GM21825 (cell line): ENCODE results near the gene CATSPER2.
"Not testable (repeated sequence)": the region's sequence is repeated elsewhere in the genome, so short reads cannot be mapped to it uniquely, and the experiment has no call there.

Source experiments
- ATAC-seq: cut with Tn5 transposase; IDR thresholded peaks from one replicate; pipeline ENCODE4 v1.9.1; 2021; ENCODE audit warnings: mild to moderate bottlenecking, moderate library complexity; ENCODE audit not compliant: unreplicated experiment

Gene CATSPER2

DNA sequence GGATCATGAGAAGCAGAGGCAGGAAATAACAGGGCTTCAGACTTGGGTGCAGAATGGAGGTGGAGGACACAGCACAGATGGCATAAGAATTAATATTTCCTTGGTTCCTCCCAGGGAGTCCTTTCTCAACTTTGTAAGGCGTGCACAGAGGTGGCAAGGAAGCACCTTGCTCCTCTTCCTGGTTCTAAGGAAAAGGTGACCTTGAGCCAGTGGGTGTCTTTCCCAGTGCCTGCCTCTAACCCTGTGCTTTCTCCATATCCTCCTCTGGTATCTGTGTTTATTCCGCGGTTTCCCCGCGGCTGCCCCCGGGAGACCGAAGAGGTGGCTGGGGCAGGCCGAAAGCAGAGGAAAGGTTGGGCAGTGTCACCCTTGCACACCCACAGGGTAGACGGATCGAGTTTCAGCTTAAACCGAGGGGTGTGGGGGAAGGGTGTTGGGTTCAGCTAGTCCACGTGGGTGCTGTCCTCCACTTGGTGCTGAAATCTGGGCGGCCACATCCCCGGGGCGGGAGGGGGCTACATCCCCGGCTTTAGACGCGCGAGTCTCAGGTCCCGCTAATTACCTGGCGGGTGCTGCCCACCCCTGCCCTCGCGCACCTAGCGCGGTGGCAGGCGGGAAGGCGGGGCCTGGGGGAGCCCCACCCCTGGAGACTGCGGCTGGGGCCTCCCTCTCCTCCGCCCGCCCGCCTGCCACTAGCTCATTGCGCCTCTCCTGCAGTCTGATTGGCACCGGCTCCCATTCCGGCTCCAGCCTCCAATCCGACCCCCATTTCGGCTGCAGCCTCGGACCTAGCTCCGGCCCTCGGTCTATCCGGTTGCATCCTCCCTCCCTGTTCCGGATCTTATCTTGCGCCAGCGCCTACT is 55.1 kb downstream of the CATSPER2 start, which contains the start of gene CKMT1B:
Gene CKMT1B, plus strand, starts transcription at position 700 of the 863 bp plus-strand sequence. CDS start 192 bp downstream, outside the sequence.
- not testable (repeated sequence) for ATAC-seq

DNA sequence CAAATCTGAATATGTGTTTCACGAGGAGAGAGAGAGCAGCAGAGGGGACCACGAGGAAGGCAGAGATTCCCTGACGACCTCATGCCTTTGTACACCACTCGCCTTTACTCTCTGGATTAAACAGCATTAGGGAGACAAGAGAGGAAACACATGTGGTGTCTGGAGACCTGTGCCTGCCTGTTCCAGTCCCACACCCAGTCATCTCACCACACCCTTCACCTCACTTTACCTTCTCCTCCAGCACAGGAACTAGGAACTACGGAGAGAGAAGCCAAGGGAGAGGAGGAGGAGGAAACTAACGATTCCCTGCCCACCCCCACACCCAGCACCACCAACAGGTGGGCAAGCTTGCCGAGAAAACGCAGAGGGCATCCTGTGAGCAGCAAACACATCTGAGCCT is 55.8 kb downstream of the CATSPER2 start:
- ATAC-seq, result not testable (repeated sequence)

DNA sequence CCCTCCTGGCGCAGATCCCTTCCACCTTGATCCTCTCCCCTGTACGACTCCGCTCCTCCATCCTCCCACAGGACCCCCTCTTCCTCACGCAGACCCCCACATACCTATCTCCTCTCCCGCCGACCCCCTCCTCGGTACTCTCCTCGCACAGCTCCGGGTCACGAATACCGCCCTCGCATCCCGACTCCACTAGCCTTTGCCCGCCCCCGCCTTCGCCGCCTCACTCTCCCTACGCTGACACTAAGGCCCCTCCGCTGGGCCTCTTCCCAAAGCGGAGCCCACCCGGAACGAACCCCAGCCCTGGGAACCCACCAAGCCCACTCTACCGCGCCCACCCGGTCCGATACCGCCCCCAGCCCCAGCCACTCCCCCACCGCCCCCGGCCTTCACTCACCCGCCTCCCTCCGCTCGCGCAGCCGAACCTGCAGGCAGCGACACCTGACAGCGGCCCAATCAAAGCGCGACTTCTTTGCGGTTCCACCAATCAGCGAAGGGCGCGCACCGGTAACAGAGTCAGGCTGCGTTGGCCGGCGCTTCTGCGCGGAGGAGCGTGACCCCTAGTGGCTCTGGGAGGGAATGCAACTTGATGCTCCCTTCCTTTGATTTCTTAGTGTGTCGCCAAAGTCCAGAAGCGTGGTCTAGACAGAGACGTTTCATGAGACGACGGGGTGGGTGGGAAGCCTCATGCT is 58.7 kb downstream of the CATSPER2 start, which contains the start of gene PPIP5K1:
Gene PPIP5K1, minus strand, starts transcription at position 431 of the 689 bp plus-strand sequence. CDS start 5,704 bp downstream, outside the sequence.
- ATAC-seq, result peak; percentile 86
